Fibroblast of lung (primary cell): ENCODE results near the gene CDYL2.

Source experiments
- CTCF ChIP-seq, 2 donors: IDR thresholded peaks in 1 of 2; conservative IDR thresholded peaks in 1 of 2; 1 replicate in 1 of 2; 2 replicates in 1 of 2; pipeline ENCODE4 v1.5.1; 2011 to 2012; ENCODE audit warnings: low read length in 2 of 2, control low read depth in 1 of 2, inconsistent platforms in 1 of 2, low read depth in 1 of 2, mild to moderate bottlenecking in 1 of 2
- EZH2 ChIP-seq: IDR thresholded peaks from 2 replicates; pipeline ENCODE4 v1.5.1; 2012; ENCODE audit warnings: low read length, control low read depth, mild to moderate bottlenecking; ENCODE audit errors: missing control alignments

GRCh38 chr16:80652441-80652840 lies 152.0 kb downstream of the CDYL2 start:
- TF ChIP-seq CTCF (conservative IDR thresholded peaks at IDR 0.05 in 1 of 2, IDR thresholded peaks at IDR 0.05 in 1 of 2; ENCODE audit: low read depth in 1 of 2, low read length in 2 of 2) (no peak), EZH2 (no peak)
